ENCODE data around the gene PPP6C. TPM values are rescaled to one million over a fixed set of nuclear protein-coding genes. Genes with fewer than 3 reads are reported as not detected.

PPP6C gene
- total and polyA plus RNA-seq, 2 donors (not counting 3 experiments of a cell fraction or from before 2014, with no cell fraction given): 19.3 to 42.6 TPM

DNA sequence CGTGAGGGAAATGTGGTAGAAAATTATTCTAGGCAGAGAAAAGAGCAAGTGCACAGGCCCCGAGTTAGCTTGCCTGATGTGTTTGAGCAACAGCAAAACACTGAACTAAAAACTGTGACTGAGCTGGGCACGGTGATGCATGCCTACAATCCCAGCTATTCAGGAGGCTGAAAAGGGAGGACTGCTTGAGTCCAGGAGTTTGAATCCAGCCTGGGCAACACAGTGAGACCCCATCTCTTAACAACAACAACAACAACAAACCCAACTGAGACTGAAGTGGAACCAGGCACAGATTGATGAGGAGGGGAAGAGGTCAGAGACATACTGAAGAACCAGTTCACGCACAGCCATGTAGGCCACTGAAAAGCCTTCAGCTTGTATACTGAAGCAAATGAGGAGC, 88.8 kb downstream of the PPP6C start:
- Histone ChIP-seq H3K27me3 (ENCODE audit: control insufficient read depth in 2 of 2, insufficient read depth in 2 of 2, low read length in 2 of 2) (no peaks in the 10 kb centered on the region), H2AFZ (ENCODE audit: low read depth, low read length) (no peak overlapping the region), H3K9ac (replicated peaks; ENCODE audit: extremely low read depth, insufficient read depth, low read length) (no peak overlapping the region), H3K4me2 (ENCODE audit: insufficient read depth, low read length) (no peak overlapping the region), H3K79me2 (ENCODE audit: control insufficient read depth, insufficient read depth, low read length) (no peaks in the 10 kb centered on the region), H3K4me3 (replicated peaks in 1 of 3; ENCODE audit: insufficient read depth in 1 of 3, low read depth in 1 of 3, low read length in 3 of 3) (no peak overlapping the region), H3K9me3 (replicated peaks; ENCODE audit: control insufficient read depth, insufficient read depth, low read length) (no peaks in the 10 kb centered on the region), H3K4me1 (ENCODE audit: control insufficient read depth, extremely low read depth, insufficient read depth, low read length) (no peaks in the 10 kb centered on the region), H3K36me3 (ENCODE audit: control insufficient read depth in 2 of 2, extremely low read depth in 1 of 2, insufficient read depth in 2 of 2, low read length in 2 of 2) (no peaks in the 10 kb centered on the region), H3K27ac (ENCODE audit: insufficient read depth, low read depth, low read length) (no peak overlapping the region), H4K20me1 (replicated peaks; ENCODE audit: control insufficient read depth, extremely low read depth, insufficient read depth, low read length) (no peaks in the 10 kb centered on the region), H3K9me1 (replicated peaks; ENCODE audit: control insufficient read depth, extremely low read depth, insufficient read depth, low read length) (no peaks in the 10 kb centered on the region)
- no peak for TF ChIP-seq MYC (IDR thresholded peaks at IDR 0.05; ENCODE audit: low read depth, low read length)
- TF ChIP-seq POLR2A (IDR thresholded peaks at IDR 0.05; ENCODE audit: low read depth, low read length): no peak
- TF ChIP-seq, protein P1, sequence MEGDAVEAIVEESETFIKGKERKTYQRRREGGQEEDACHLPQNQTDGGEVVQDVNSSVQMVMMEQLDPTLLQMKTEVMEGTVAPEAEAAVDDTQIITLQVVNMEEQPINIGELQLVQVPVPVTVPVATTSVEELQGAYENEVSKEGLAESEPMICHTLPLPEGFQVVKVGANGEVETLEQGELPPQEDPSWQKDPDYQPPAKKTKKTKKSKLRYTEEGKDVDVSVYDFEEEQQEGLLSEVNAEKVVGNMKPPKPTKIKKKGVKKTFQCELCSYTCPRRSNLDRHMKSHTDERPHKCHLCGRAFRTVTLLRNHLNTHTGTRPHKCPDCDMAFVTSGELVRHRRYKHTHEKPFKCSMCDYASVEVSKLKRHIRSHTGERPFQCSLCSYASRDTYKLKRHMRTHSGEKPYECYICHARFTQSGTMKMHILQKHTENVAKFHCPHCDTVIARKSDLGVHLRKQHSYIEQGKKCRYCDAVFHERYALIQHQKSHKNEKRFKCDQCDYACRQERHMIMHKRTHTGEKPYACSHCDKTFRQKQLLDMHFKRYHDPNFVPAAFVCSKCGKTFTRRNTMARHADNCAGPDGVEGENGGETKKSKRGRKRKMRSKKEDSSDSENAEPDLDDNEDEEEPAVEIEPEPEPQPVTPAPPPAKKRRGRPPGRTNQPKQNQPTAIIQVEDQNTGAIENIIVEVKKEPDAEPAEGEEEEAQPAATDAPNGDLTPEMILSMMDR (IDR thresholded peaks at IDR 0.05; ENCODE audit: extremely low read depth in 1 of 2, insufficient read depth in 1 of 2, low read depth in 1 of 2, low read length in 2 of 2): no peak
- TF ChIP-seq FOS (IDR thresholded peaks at IDR 0.05; ENCODE audit: borderline replicate concordance, insufficient read depth, low read length): no peak
- TF ChIP-seq POLR2AphosphoS5 (IDR thresholded peaks at IDR 0.05; ENCODE audit: insufficient read depth, low read depth, low read length): no peak
- no peak for TF ChIP-seq EZH2 (IDR thresholded peaks at IDR 0.05; ENCODE audit: borderline replicate concordance, low read depth, low read length, severe bottlenecking)
- TF ChIP-seq JUN (IDR thresholded peaks at IDR 0.05; ENCODE audit: borderline replicate concordance, insufficient read depth, insufficient read length, low read depth): no peak
- no peak for TF ChIP-seq GATA2 (IDR thresholded peaks at IDR 0.05; ENCODE audit: insufficient read depth, insufficient read length, low read depth, low read length)
- TF ChIP-seq, protein P2, sequence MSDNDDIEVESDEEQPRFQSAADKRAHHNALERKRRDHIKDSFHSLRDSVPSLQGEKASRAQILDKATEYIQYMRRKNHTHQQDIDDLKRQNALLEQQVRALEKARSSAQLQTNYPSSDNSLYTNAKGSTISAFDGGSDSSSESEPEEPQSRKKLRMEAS (IDR thresholded peaks at IDR 0.05; ENCODE audit: insufficient read depth, insufficient read length): no peak
- DNase-seq (ENCODE audit: low read depth, low spot score) (no peak), FAIRE-seq (no peak)
- intact Hi-C loops (cut with micrococcal nuclease): no loop called here
- CTCF ChIA-PET: interaction anchor here (0.9 to 1.0 kb wide), 2 partner anchors 12 to 14 kb away, joined by 3 to 4 read pairs; no protein-coding TSS in a partner anchor
- POLR2A ChIA-PET: no interaction called here
- dilution Hi-C loops (cut with MboI; ENCODE audit: extremely low pct_ligation_motif_present, low sequenced_read_pairs): no loop called here
- BruUV-seq (replicated peaks): no TSS peak
